GM12878 (cell line): Measurements from ENCODE around the gene MICB. TPM values are rescaled to one million over a fixed set of nuclear protein-coding genes. Genes with fewer than 3 reads are reported as not detected.
A peak's percentile ranks its signal among the peaks of the same experiment; 100 is the strongest.

Experiments used
- ATAC-seq: fragments of 200-7000 bp; cut with Tn5 transposase; 3 replicates; pipeline ENCODE4 v1.9.1; 2020; ENCODE audit warnings: mild to moderate bottlenecking, moderate library complexity
- BruUV-seq: library from RNA; stranded (reverse); fragments of 400-500 nt; replicated peaks from 2 replicates; lab custom pipeline; 2021; lab: Mats Ljungman, UMichigan
- CTCF ChIA-PET: fragments of 300-600 bp; sonication (Branson Sonifier 250); formaldehyde crosslinking; extraction: SDS; loops from one replicate; lab custom pipeline; 2021; ENCODE audit warnings: inconsistent platforms; lab: Yijun Ruan, JAX
- POLR2A ChIA-PET: fragments of 350-600 bp; formaldehyde crosslinking; extraction: SDS; loops from one replicate; lab custom pipeline; 2021; ENCODE audit warnings: inconsistent platforms; lab: Charles Lee
- RAD21 ChIA-PET: fragments of 300-600 bp; sonication (Branson Sonifier 250); formaldehyde crosslinking; loops from one replicate; lab custom pipeline; 2023; ENCODE audit warnings: antibody characterized with exemption; ENCODE audit not compliant: unreplicated experiment; lab: Charles Lee
- SMC1A ChIA-PET: fragments of 300-600 bp; sonication (Branson Sonifier 250); formaldehyde crosslinking; loops from one replicate; lab custom pipeline; 2023; ENCODE audit not compliant: unreplicated experiment, uncharacterized antibody; lab: Charles Lee
- DNase-seq: peaks from one replicate; pipeline ENCODE4 v3.0.0-alpha.2; 2011; ENCODE audit warnings: low read depth, low spot score
- FAIRE-seq: peaks from 3 replicates; lab custom pipeline; 2011; peaks lifted over from hg19 to GRCh38; lab: Jason Lieb, UNC
- H2AFZ ChIP-seq: 2 replicates; pipeline ENCODE4 v1.6.0; 2011; ENCODE audit warnings: low read depth, low read length, control low read depth; ENCODE audit not compliant: control insufficient read depth
- H3K27ac ChIP-seq: 2 replicates; pipeline ENCODE4 v1.5.1; 2011; ENCODE audit warnings: control low read depth; ENCODE audit not compliant: control insufficient read depth, insufficient read depth
- H3K27me3 ChIP-seq, 2 experiments: replicated peaks in 1 of 2; 2 replicates each; pipeline versions ENCODE4 v1.6.0 to v1.6.1; 2011; ENCODE audit warnings: low read length in 1 of 2; ENCODE audit not compliant: control insufficient read depth in 2 of 2, insufficient read depth in 2 of 2
- H3K36me3 ChIP-seq, 2 experiments: 2 replicates each; pipeline ENCODE4 v1.5.1; 2011; ENCODE audit warnings: low read length in 1 of 2; ENCODE audit not compliant: control insufficient read depth in 2 of 2, insufficient read depth in 2 of 2
- H3K4me1 ChIP-seq: 2 replicates; pipeline ENCODE4 v1.6.1; 2011; ENCODE audit warnings: mild to moderate bottlenecking, low read length, moderate library complexity, mixed read lengths; ENCODE audit not compliant: control insufficient read depth, insufficient read depth
- H3K4me2 ChIP-seq: 2 replicates; pipeline ENCODE4 v1.6.0; 2011; ENCODE audit warnings: control low read depth; ENCODE audit not compliant: control insufficient read depth, insufficient read depth
- H3K4me3 ChIP-seq: fragments of 200-600 bp; sonication (generic); 2 replicates; pipeline ENCODE4 v1.5.1; 2016
- H3K79me2 ChIP-seq: 2 replicates; pipeline ENCODE4 v1.6.0; 2011; ENCODE audit warnings: low read length; ENCODE audit not compliant: control insufficient read depth, insufficient read depth
- H3K9ac ChIP-seq: 2 replicates; pipeline ENCODE4 v1.8.0; 2011; ENCODE audit warnings: low read length, control low read depth, mixed read lengths; ENCODE audit not compliant: control insufficient read depth, insufficient read depth
- H3K9me3 ChIP-seq: replicated peaks from 3 replicates; pipeline ENCODE4 v1.5.1; 2011; ENCODE audit warnings: mild to moderate bottlenecking, low read length; ENCODE audit not compliant: control insufficient read depth, insufficient read depth
- H4K20me1 ChIP-seq: 2 replicates; pipeline ENCODE4 v1.6.0; 2011; ENCODE audit not compliant: control insufficient read depth, insufficient read depth
- CHD1 ChIP-seq: IDR thresholded peaks from 2 replicates; pipeline ENCODE4 v1.6.1; 2012; ENCODE audit warnings: low read depth, low read length, improper control_type of control experiment
- FOS ChIP-seq: IDR thresholded peaks from 3 replicates; pipeline ENCODE4 v1.6.1; 2011; ENCODE audit warnings: borderline replicate concordance; ENCODE audit not compliant: insufficient read length; ENCODE audit errors: extremely low read depth
- HDGF ChIP-seq: fragments of 450-650 bp; IDR thresholded peaks from 2 replicates; pipeline ENCODE4 v1.6.1; 2016; ENCODE audit warnings: antibody characterized with exemption
- POLR2A ChIP-seq: IDR thresholded peaks from 2 replicates; pipeline ENCODE4 v1.6.1; 2011; ENCODE audit warnings: low read depth, mild to moderate bottlenecking, low read length
- RB1 ChIP-seq: fragments of 450-650 bp; formaldehyde crosslinking; IDR thresholded peaks from 2 replicates; pipeline ENCODE4 v1.6.1; 2017; ENCODE audit warnings: mild to moderate bottlenecking, borderline replicate concordance
- SPI1 ChIP-seq: IDR thresholded peaks from 2 replicates; pipeline ENCODE4 v1.6.1; 2011; ENCODE audit warnings: low read depth, mild to moderate bottlenecking, low read length, moderate library complexity, borderline replicate concordance; ENCODE audit not compliant: insufficient read depth
- ZNF384 ChIP-seq: IDR thresholded peaks from 2 replicates; pipeline ENCODE4 v1.6.1; 2012; ENCODE audit warnings: low read depth, mild to moderate bottlenecking, low read length, improper control_type of control experiment, borderline replicate concordance
- WGBS: methylation state at CpG from one replicate; pipeline ENCODE4 v1.1.6; 2016; ENCODE audit warnings: low lambda C conversion rate; ENCODE audit not compliant: insufficient replicate concordance, insufficient coverage; ENCODE audit errors: missing lambda C conversion rate; 5-methylcytosine and 5-hydroxymethylcytosine counted together
- in situ Hi-C: fragments of 300-500 bp; cut with MboI; formaldehyde crosslinking; loops from 9 replicates; pipeline ENCODE4 v1.14.3; 2018; ENCODE audit warnings: mixed read lengths
- intact Hi-C: fragments of 100-400 bp; cut with micrococcal nuclease; formaldehyde crosslinking; loops from one replicate; pipeline ENCODE4 v1.14.2; 2022; ENCODE audit not compliant: unreplicated experiment
- polyA plus RNA-seq, 11 experiments: library from polyadenylated mRNA; depleted of rRNA in 4 of 11; unstranded in 6 of 11; stranded (reverse) in 5 of 11; fragments of >200 nt; fragmentation: Nextera tagmentation in 4 of 11; fragmentation: Illumina TruSeq in 1 of 11; extraction: Ambion mirVana in 4 of 11; extraction: Trizol in 1 of 11; gene quantifications; 1 replicate in 1 of 11; 2 replicates in 10 of 11; pipeline versions ENCODE4 v1.2.1 to v1.2.3, GENCODE V29; 2011 to 2016; ENCODE audit warnings: inconsistent platforms in 2 of 11, missing spikeins in 2 of 11, low read depth in 1 of 11
- total RNA-seq, 4 experiments: library from RNA; depleted of rRNA in 3 of 4; stranded (reverse); fragments of >200 nt in 3 of 4; fragmentation: Illumina TruSeq in 1 of 4; extraction: Trizol in 1 of 4; gene quantifications; 2 replicates each; pipeline versions ENCODE4 v1.2.1 to v1.2.3, GENCODE V29; 2013 to 2021
- TF ChIP-seq, protein P1 (sequence below): fragments of 450-650 bp; IDR thresholded peaks from 2 replicates; pipeline ENCODE4 v1.6.1; 2016; ENCODE audit warnings: mild to moderate bottlenecking
- TF ChIP-seq, protein P2 (sequence below): fragments of 450-650 bp; IDR thresholded peaks from 2 replicates; pipeline ENCODE4 v1.6.1; 2018; ENCODE audit warnings: mild to moderate bottlenecking, low read depth, moderate library complexity; ENCODE audit not compliant: partially characterized antibody
- TF ChIP-seq, protein P3 (sequence below): fragments of 450-650 bp; formaldehyde crosslinking; IDR thresholded peaks from 2 replicates; pipeline ENCODE4 v1.5.0; 2022; ENCODE audit warnings: mild to moderate bottlenecking, missing genetic modification characterization

The MICB gene
- total and polyA plus RNA-seq, 10 of the 15 experiments (the other 5 are each of a cell fraction or from before 2014, with no cell fraction given) = 9.0 to 37.1 (median 17.8) TPM

DNA sequence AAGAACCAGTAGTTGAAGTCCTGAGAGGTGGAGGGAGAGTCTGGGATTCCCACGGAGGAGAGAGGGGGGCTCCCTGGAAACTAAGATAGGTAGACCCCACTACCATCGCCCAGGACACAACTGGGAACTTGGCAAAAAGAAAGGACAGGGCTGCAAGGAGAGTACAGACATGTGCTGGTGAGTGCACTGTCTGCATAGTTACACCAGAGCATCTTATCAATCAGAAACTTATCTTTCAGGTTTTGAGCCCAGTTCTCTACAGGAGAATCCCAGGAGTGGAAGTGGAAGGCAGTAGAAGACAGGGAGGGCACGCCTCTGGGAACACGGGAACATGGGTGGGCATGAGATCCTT, 61.6 kb downstream of the MICB start:
- no peaks in the 10 kb centered on the region for H3K9me3 ChIP-seq
- ChIA-PET POLR2A (interaction anchor here (1.0 to 9.1 kb wide), 8 partner anchors 10 to 57 kb away, joined by 3 to 255 read pairs (median 8); partner anchors contain the start of genes DDX39B, LTB, NCR3 and NFKBIL1), RAD21 (interaction anchor here (0.6 to 15.9 kb wide), 5 partner anchors 10 to 36 kb away, joined by 4 to 620 read pairs (median 62); partner anchors contain the start of genes ATP6V1G2, DDX39B, LST1 and LTA), SMC1A (interaction anchor here (0.9 to 34.7 kb wide), 6 partner anchors 8 to 64 kb away, joined by 3 to 1989 read pairs (median 6); partner anchors contain the start of genes ATP6V1G2, LST1, LTA and LTB)
- in situ Hi-C loops = loop anchor here (25.0 kb wide), 2 partner anchors 1053 to 1403 kb away; partner anchors contain the start of genes BRD2 and HLA-DMA
- H3K27me3 ChIP-seq = no peaks in the 10 kb centered on the region
- H3K27ac ChIP-seq = peak overlapping the region; percentile 99
- BruUV-seq = no TSS peak
- H3K4me3 ChIP-seq = peak overlapping the region; percentile 55
- peaks cover 16% of the 10 kb centered on the region for H3K79me2 ChIP-seq
- H3K4me2 ChIP-seq = peak overlapping the region; percentile 94
- WGBS = 0% methylated on average over 4 of the region's 4 CpGs
- H4K20me1 ChIP-seq = no peaks in the 10 kb centered on the region
- no peak for FAIRE-seq
- peaks cover 0 to 8% of the 10 kb centered on the region in 2 experiments; a peak in 2 of 4 replicates for H3K36me3 ChIP-seq
- peak overlapping the region; percentile 84 for H3K9ac ChIP-seq
- H3K4me1 ChIP-seq = peaks cover 74% of the 10 kb centered on the region
- TF ChIP-seq RB1 = 0 out of 2 replicates have a peak, but pooled peaks have one; percentile 16
- TF ChIP-seq, protein P1, sequence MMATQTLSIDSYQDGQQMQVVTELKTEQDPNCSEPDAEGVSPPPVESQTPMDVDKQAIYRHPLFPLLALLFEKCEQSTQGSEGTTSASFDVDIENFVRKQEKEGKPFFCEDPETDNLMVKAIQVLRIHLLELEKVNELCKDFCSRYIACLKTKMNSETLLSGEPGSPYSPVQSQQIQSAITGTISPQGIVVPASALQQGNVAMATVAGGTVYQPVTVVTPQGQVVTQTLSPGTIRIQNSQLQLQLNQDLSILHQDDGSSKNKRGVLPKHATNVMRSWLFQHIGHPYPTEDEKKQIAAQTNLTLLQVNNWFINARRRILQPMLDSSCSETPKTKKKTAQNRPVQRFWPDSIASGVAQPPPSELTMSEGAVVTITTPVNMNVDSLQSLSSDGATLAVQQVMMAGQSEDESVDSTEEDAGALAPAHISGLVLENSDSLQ = no peak
- TF ChIP-seq, protein P2, sequence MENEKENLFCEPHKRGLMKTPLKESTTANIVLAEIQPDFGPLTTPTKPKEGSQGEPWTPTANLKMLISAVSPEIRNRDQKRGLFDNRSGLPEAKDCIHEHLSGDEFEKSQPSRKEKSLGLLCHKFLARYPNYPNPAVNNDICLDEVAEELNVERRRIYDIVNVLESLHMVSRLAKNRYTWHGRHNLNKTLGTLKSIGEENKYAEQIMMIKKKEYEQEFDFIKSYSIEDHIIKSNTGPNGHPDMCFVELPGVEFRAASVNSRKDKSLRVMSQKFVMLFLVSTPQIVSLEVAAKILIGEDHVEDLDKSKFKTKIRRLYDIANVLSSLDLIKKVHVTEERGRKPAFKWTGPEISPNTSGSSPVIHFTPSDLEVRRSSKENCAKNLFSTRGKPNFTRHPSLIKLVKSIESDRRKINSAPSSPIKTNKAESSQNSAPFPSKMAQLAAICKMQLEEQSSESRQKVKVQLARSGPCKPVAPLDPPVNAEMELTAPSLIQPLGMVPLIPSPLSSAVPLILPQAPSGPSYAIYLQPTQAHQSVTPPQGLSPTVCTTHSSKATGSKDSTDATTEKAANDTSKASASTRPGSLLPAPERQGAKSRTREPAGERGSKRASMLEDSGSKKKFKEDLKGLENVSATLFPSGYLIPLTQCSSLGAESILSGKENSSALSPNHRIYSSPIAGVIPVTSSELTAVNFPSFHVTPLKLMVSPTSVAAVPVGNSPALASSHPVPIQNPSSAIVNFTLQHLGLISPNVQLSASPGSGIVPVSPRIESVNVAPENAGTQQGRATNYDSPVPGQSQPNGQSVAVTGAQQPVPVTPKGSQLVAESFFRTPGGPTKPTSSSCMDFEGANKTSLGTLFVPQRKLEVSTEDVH = no peak
- peak; percentile 33; the same call in 1 of the 2 replicates for TF ChIP-seq POLR2A
- no peak for TF ChIP-seq CHD1
- no peak for TF ChIP-seq ZNF384
- TF ChIP-seq HDGF = no peak
- no peak for TF ChIP-seq SPI1
- TF ChIP-seq, protein P3, sequence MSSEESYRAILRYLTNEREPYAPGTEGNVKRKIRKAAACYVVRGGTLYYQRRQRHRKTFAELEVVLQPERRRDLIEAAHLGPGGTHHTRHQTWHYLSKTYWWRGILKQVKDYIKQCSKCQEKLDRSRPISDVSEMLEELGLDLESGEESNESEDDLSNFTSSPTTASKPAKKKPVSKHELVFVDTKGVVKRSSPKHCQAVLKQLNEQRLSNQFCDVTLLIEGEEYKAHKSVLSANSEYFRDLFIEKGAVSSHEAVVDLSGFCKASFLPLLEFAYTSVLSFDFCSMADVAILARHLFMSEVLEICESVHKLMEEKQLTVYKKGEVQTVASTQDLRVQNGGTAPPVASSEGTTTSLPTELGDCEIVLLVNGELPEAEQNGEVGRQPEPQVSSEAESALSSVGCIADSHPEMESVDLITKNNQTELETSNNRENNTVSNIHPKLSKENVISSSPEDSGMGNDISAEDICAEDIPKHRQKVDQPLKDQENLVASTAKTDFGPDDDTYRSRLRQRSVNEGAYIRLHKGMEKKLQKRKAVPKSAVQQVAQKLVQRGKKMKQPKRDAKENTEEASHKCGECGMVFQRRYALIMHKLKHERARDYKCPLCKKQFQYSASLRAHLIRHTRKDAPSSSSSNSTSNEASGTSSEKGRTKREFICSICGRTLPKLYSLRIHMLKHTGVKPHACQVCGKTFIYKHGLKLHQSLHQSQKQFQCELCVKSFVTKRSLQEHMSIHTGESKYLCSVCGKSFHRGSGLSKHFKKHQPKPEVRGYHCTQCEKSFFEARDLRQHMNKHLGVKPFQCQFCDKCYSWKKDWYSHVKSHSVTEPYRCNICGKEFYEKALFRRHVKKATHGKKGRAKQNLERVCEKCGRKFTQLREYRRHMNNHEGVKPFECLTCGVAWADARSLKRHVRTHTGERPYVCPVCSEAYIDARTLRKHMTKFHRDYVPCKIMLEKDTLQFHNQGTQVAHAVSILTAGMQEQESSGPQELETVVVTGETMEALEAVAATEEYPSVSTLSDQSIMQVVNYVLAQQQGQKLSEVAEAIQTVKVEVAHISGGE (CRISPR knock-in tag) = no peak
- TF ChIP-seq FOS = no peak
- TF ChIP-seq, all 136 proteins: peak for 2
- H2AFZ ChIP-seq = no peak overlapping the region
- DNase-seq (no peak), ATAC-seq (peak; percentile 7)
- CTCF ChIA-PET = interaction anchor here (0.7 to 34.8 kb wide), 5 partner anchors 9 to 28 kb away, joined by 4 to 2098 read pairs (median 27); partner anchors contain the start of genes LST1, LTA, LTB and NCR3
- intact Hi-C loops = loop anchor here (2.0 kb wide), 1 partner anchor 21 kb away; no protein-coding TSS in a partner anchor
